Measurements from ENCODE around the gene SAMD3.

DNA sequence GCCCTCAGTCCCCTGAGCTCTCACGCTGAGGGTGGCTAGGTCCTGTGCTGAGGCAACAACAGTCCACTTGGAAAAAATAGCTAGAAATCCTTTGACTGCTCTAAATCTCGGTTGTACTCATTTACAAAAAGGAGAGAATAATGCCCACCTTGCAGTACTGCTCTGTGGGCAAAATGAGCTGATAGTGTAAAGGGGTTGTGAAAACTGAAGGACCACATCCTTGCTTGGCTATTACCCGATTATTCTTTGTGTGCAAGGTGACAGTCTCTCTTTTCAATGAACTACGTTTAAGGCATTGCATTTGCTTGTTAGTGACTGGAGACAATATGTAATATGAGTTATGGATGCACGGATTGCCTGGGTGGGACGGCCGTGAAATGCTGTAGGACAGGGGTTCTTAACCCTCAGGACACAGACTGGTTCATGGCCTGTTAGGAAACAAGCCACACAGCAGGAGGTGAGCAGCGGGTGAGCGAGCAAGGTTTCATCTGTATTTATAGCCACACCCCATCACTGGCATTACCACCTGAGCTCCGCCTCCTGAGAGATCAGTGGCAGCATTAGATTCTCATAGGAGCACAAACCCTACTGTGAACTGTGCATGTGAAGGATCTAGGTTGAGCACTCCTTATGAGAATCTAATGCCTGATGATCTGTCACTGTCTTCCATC is 14.6 kb downstream of the SAMD3 start:
- TF ChIP-seq, protein P1, sequence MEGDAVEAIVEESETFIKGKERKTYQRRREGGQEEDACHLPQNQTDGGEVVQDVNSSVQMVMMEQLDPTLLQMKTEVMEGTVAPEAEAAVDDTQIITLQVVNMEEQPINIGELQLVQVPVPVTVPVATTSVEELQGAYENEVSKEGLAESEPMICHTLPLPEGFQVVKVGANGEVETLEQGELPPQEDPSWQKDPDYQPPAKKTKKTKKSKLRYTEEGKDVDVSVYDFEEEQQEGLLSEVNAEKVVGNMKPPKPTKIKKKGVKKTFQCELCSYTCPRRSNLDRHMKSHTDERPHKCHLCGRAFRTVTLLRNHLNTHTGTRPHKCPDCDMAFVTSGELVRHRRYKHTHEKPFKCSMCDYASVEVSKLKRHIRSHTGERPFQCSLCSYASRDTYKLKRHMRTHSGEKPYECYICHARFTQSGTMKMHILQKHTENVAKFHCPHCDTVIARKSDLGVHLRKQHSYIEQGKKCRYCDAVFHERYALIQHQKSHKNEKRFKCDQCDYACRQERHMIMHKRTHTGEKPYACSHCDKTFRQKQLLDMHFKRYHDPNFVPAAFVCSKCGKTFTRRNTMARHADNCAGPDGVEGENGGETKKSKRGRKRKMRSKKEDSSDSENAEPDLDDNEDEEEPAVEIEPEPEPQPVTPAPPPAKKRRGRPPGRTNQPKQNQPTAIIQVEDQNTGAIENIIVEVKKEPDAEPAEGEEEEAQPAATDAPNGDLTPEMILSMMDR (IDR thresholded peaks at IDR 0.05; ENCODE audit: low read depth, low read length) = no peak
- no peak for TF ChIP-seq POLR2A (IDR thresholded peaks at IDR 0.05; ENCODE audit: extremely low read depth, insufficient read length)

All from NB4 (cell line).